HepG2 (cell line): Measurements from ENCODE around the gene NKAIN4.

Experiments
- CTCF ChIP-seq: sonication (generic); formaldehyde crosslinking; IDR thresholded peaks from 2 replicates; pipeline ENCODE4 v1.5.0; 2020; ENCODE audit warnings: mild to moderate bottlenecking, missing genetic modification reagents, moderate library complexity
- SMAD1 ChIP-seq: sonication (generic); formaldehyde crosslinking; IDR thresholded peaks from 2 replicates; pipeline ENCODE4 v1.4.0; 2020; ENCODE audit warnings: missing genetic modification reagents, low read depth, mild to moderate bottlenecking, borderline replicate concordance
- SP140L ChIP-seq: sonication (generic); formaldehyde crosslinking; IDR thresholded peaks from 2 replicates; pipeline ENCODE4 v1.4.0; 2020; ENCODE audit warnings: missing genetic modification reagents, borderline replicate concordance
- U2AF1 ChIP-seq: fragments of 200-400 bp; formaldehyde crosslinking; optimal IDR thresholded peaks from 2 replicates; pipeline ENCODE3; 2017; ENCODE audit warnings: mild to moderate bottlenecking, low read depth, low read length

- TF ChIP-seq SMAD1: no peak
- no peak for TF ChIP-seq CTCF
- TF ChIP-seq SP140L (CRISPR knock-in tag): no peak
- TF ChIP-seq U2AF1: no peak
These were observed 42.5 kb upstream of the NKAIN4 start for GRCh38 chr20:63296531-63297299.
